M059J (cell line): ENCODE data around the gene IL33. TPM values are rescaled to one million over a fixed set of nuclear protein-coding genes. Genes with fewer than 3 reads are reported as not detected.

Source experiments
- DNase-seq: peaks from one replicate; pipeline ENCODE4 v3.0.0-alpha.2; 2012; ENCODE audit warnings: low read depth
- total RNA-seq: library from RNA; depleted of rRNA; stranded (reverse); fragments of >200 nt; shearing (Covaris generic); gene quantifications from 2 replicates; pipeline ENCODE4 v1.2.3, GENCODE V29; 2014

The IL33 gene
- total RNA-seq, 1 experiment from 2014 or later: 3.9 TPM

DNA sequence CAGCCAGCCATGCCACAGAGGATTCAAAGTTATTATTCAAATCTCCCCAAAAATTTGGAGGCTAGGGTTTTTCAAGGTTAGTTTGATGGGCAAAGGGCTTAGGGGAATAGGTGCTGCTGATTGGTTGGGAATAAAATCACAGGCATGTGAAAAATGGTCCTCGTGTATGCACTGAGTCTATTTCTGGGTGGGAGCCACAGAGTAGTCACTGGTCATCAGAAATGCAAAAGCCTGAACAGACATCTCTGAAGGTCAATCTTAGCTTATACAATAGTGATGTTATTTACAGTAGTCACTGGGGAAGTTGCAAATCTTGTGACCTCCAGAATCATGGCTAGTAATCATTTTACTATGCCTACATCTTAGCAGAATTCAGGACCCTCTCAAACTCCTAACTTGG, 1.3 kb downstream of the IL33 start:
- no peak for DNase-seq

DNA sequence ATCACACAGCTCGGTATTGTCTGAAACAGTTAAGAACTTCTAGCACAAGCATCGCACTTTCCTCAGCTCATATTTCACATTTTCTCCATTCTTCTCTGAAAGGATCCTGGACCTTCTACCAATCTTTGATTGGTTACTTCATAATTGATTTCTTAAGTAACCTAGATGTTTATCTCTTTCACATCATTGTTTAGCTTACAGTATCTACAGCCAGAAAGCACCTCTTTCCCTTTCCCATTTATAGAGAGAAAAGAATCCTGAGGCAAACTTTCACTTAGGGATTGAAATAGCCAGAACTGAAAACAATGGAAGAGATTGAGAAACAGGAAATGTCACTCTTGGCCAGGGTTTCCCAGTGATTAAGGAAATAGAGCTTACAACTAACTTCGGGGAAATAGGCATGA, 2.5 kb downstream of the IL33 start:
- DNase-seq: peak; percentile 72

DNA sequence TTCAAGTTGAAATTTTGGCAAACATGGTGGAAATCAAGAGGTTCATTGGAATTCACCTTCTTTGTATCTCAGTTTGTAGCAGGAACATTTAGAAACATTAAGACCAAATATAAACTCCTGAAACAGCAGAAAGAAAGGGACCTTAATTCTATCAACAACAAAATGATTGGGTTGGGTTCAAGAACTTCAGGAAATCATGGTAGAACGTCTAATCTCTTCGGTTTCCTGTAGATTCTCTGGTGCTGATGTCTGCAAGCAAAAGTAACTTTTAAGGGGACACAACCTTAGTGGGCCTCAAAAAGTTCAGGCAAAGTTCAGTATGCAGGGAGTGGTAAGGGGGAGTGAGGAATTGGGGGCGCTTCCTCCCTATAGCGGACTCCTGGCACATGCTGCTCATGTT, 3.4 kb downstream of the IL33 start:
- no peak for DNase-seq

DNA sequence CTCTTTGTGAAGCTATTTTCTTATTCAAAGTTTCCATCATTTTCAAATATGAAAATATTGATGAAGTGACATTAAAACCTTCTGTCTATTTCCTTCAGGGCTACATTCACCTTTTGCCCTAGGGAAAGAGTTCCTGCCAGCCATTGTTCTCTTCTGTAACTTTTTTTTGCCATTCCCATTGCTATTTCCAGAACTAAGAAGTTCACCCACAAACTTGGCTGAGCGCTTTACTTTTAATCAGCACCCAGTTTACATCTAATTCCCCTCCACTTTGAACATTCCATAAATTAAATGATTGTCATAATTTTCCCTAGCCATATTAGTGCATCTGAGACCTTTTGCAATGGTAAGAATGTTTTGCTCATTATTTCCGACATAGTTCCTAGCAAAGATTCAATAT, 4.4 kb downstream of the IL33 start:
- DNase-seq: no peak

DNA sequence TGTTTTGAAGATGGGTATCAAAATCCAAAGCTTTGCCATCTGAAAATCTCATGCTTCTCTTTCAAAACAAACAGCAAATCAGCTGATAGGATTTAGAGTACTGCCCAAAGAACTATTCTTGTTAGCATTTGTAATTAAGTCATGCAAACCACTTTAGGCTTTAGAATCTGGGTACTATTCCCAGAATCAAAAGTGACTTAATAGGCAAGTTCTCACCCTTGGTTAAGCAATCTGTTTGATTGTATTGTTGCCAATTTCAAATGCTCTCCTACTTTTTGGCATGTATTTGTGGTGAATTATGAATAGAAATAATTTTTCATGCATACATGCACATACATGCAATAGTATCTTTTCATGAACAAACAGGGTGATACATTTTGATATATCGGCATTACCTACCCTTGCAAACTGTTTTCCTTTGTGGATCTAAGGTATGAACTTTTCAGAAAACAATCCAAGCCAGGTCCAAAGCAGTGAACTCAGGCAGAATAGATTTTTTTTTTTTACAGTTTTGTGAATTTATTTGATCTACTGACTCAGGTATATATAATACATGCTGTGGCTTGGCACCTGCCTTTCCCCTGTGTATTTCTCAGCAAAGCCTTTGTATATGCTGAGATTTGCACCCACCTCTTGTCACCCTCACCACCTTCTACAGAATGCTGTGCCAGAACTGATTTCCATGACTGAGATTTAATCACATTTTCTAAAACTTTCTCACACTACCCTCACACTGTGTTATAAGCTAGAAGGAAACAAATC, 9.0 kb downstream of the IL33 start:
- no peak for DNase-seq

DNA sequence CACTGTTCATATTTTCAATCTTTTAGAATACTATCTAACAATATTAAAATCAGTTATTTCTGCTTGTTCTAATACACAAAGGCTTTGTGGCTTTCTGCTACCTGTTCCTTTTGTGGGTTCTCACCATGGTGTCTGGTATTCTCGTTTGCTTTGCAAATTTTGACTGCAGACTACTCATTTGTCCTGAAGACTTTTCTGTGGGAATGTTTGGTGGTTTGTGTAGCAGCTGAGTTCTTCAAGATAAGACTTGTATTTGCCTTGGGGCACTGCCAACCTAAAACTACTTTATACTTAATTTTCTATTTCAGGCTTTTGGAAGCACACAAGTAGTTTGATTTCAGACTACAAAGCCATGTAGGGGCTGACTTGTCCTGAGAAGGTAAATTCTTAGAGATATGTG, 11.1 kb downstream of the IL33 start:
- DNase-seq: peak; percentile 76

DNA sequence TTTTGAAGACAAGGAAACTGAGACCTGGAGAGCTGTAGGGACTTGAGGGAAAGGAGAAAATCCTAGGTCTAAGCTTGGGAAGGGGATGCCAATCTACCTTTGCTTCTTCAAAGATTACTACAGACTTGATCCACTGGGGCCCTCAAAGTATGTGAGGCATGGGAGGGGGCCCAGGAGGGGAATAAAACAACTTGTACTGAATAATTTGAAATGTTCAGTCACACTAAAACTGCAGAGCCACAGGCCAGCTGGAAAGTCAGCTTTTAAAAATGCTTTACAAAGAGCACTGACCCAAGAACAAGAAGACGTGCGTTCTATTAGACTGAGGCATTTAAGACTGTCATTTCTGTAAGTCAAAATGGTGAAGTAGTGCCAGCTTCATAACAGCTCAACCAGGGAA, 13.6 kb downstream of the IL33 start:
- no peak for DNase-seq

DNA sequence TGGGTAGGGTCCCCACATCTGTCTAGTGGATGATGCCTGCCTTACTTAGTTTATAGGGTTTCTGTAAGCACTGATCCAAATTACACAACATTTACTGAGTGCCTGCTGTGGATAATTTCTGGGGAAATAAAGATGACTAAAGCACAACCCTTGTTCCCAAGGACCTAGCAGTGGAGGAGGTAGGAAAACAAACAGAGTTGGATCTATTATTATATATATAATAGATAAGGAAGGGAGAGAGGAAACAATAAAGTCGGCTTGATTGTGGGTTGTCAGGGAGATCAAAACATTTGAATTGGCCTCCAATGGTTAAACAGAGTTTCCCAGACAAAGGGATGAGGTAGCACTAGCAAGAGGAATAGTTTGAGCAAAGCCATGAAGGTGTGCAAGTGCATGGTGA, 14.0 kb downstream of the IL33 start:
- DNase-seq: peak; percentile 60

DNA sequence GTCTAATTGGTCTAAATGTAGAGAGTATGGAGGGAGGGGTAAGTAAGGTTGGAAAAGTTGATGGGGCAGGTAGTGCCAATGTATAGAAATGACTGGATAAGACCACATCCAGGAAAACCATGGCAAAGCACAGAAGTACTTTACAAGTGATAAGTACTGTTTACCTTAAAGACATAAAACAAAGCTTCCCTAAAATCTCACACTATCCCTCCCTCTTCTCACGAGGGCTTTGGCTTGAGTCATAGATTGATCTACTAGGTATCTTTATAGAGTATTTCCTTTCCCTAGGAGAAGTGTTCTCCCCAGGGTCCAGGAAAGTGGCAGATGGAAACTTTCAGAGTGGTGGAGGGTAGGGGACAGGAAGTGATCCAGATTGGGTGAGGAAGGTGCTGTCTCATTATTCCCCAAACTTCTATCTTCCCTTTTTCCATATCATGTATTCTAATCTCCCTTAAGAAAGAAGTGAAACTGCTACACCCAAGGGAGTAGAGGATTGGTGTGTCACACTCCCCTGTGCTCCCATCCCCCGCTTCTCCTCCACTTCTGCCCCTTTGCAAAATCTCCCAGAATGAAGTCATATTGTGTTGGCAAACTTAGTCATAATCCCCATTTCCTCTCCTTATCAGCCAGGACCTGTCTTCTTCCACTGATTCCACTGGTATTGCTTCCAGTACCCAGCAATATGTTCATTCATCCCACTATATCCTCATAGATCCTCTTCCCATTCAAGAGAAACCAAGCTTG, 14.6 kb downstream of the IL33 start:
- DNase-seq: peak; percentile 78

DNA sequence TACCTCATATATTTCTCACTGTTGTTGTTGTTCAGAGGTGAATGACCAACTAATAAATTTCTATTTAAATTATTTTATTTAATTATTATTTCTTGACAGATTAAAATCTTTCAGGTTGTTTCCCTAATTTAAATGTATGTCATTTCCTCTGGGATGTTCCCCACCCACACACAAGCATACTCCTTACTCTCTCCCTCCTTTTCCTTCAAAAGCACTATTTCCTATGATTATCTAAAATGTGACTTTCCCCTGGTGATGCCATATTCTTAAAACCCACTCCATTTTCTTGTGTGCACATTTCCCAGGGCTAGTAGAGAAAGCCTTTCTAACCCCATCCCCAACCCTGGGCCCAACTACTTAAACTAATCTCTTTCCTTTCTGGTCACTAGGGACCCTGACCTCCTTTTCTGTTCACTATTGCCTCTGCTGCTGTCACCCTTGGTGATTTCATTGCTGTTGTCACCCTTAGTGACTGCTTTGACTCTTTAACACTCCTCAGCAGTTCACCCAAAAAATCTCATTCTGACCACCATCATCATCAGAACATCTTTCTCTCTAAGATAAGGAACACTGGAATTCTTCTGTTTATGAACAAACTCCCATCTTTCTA, 16.8 kb downstream of the IL33 start:
- no peak for DNase-seq

DNA sequence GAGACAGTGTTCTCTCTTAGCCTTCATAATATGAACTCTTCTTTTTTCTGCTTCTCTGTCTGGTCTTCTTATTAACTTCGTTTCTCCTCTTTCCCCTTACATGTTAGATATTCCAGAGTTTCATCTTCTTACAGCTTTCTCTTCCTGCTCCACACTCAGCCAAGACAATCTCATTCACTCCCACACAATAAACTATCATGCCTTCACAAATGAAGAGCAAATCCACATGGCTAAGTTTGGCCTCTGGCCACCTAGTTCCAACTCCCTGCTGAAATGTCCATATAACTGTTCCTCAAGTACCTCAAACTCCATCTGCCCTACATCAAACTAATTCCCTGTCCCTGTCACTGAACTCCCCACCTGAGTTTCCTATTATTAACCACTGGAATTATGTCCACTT, 18.4 kb downstream of the IL33 start:
- DNase-seq: no peak

DNA sequence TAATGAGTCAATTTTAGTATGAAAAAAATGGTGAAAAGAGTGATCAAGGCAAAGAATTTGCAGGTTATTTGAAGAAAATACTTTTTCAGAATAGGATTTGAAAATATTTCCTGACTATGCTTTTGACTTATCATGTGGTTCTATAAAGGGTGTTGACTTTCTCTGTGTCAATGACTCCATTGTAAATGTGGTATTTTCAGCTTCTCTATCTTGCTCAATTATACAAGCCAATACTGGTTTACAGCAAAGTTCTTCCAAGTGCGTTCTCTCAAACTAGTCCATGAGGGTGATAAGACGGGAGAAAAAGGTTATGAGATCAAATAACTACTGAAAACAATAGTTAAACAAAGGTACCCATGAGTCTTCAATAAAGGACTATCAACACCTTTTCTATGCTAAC, 21.7 kb downstream of the IL33 start:
- DNase-seq: no peak

DNA sequence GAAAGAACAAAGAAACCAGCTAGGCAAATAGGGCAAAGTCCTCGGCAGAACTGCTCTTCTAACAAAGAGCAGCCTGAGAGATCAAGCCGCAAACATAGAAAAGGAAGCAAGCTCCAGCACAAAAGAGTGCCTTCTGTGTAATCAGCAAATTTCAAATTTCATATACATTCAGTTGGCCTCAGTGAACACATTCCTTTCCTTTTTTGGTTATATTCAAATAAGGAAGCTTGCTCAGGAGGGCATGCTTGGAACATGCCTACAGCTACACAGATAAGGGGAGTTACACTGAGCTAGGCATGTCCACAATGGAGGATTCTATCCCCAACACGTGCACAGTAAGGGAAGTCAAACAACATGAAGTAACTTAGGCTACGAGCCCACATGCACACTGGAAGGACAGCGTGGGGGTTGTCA, 23.4 kb downstream of the IL33 start:
- no peak for DNase-seq

DNA sequence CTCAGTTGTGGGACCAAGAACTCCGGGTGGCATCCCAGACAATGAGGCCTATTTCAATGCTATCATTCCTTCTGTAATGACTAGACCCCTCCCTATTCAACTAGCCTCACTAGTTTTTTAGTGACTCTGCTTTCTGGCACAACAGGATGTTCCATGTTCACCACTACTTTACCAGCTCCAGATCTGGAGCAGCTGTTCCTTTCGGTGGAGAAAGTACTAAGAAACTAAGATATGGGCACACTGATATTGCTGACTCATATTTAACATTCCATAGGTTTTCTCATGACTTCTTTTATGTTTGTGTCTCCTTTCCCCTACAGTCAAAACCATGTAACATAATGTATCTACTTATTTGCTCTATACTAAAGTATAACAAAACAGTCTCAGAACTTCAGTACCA, 24.1 kb downstream of the IL33 start:
- DNase-seq: no peak

DNA sequence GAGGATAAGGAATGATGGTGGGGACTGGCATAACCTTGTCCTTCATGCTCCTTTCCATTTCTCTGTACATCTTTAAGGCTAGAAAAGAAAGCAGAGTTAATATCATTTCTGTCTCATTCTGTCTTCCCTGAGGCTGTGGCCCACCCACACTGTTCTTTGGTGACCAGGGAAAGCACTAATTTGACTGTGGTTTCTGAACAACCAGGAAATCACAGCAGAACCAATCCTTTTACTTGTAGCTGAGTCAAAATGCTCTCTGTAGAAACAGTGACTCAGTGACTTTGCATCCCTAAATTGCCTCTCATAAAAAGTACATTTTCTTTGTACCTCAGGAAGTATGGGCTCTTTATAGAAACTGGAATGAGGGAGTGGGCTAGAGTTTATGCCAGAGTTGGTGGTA, 28.1 kb downstream of the IL33 start:
- DNase-seq: peak; percentile 82

DNA sequence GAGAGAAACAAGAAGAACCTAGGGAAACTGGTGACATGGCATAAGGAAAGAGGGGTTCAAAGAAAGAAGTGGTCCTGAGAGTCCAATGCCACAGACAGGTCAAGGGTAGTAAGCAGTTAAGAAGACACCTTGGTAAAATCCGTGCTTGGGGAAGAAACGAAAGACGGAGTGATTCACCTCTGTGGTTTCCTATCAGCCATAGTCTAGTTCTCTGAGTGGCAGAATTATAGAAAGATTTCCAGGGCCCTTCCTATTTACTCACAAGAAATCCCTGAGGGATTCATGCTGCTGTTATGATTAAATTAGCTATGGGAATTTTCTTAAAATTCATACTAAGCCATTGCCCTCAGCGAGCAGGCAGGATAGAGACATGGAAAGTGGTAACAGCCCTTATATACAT, 31.7 kb downstream of the IL33 start:
- peak; percentile 78 for DNase-seq

DNA sequence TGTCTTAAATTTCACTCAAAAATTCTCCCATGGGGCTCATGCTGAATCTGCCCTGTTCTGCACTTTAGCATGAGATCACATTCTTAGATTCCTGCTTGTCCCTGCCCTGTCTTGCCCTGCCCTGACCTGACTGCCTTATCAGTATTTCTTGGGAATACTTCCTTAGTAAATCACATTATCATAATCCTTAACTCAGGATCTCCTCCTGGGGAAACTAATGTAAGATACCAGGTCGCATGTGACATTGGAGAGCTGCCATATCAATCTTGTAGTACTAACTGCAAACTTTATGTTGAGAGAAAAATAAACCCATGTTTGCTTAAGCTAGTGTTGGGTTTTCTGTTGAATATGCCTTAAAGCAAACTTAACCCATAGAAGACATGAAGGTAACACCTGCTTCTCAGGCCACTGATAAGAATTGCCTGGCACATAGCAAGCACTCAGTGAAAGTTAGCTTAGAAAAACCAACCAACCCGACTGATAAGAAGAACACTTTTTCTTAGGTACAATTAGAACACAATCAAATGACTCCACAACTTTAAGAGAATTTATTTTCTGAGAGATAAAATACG, 53.3 kb downstream of the IL33 start:
- DNase-seq: no peak

DNA sequence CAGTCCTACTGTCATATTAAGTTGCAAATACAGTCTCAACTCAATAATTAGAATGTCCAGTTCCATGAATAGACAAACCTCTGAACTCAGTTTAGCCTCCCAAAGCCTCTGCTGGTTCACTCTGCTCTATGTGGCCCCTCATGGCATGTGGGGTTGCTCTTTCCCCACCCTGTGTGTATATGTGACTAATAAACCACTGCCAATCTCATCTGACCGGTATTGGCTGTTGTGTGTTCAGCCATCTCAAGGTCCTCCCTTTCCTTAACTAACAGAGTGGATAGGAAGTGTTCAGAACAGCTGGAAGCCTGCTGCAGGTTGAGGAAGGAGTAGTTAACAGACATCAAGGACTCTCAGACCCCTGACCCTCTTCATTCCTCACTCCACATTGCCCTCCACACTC, 55.3 kb downstream of the IL33 start:
- no peak for DNase-seq

DNA sequence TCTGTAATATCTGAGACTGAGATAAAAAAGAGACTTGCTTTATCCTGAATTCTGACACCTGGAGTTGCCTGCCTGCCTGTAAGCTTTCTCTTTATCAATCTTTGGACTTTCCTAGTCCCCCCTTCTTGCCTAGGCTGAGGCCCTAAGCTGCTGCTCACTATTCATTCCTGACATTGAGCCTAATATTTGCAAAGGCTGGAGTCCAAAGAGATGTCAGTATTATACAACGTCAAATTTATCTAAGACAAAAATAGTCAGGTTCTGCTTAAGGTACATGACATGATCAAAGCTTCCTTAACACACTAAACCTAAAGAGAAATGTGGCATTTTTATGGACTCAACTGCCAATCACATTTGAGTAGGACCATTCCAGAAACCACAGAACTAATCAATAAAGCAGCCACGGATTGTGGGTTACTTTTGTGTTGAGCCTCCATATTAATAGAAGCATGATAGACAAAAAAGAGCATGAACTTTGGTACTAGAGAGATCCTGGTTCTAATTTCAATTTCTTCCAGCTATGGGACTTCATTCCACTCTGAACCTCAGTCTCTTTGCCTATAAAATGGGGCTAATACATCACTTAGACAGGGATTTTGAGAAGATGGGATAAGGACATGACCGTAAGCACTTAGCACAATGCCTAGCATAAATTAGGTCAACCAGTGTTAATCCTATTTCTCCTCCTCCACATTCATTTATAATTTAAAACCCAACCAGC, 56.1 kb downstream of the IL33 start:
- no peak for DNase-seq

DNA sequence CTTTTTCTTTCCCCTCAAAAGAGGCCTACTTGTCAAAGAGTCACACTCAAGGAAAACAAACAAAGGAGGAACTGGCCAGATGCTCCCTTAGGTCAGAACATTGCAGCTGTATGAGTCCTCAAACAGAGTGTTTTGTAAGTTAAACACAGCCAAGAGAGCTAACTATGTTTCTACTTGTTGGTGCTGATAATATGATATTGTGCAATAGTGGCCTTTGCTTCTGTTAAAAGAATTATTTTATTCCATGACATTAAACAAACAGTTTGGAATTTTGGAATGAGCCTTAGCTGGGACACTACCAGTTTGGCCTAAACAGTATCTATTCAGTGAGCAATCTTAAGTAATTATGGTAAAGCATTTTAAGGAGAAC, 56.6 kb downstream of the IL33 start:
- DNase-seq: peak; percentile 61

DNA sequence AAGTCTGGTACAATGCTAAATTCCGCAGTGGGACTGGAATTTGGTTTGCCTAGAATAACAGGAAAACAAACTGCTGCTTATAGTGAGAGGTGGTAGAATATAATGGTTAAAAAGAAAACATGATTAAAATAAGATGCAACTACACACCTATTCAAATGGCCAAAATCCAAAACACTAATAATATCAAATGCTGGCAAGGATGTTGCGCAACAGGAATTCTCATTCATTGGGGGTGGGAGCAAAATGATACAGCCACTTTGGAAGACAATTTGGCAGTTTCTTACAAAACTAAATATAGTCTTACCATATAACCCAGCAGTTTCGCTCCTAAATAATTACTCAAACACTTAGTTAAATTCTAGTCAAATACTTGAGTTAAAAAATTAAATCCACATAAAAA, 61.8 kb downstream of the IL33 start:
- no peak for DNase-seq

DNA sequence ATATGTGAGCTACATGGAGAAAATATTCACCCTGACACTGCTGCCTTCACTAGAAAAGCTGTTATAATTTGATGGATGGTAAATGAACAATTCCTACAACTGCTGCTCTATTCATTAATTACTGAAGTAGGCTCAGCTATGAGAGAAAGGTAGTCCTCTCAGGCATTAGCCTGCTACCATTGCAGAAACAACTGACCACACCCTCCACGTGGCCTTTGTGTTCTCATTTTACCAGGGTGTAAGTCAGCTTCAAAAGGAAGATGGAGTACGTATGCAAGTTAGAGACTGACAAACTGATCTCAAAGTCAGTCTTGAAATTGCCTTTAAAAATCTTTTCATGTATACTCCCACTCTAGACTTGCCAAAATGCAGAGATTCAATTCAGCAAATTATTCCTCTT, 86.3 kb downstream of the IL33 start:
- DNase-seq: no peak
